ENCODE data around the gene PWP1.

PWP1 gene

DNA sequence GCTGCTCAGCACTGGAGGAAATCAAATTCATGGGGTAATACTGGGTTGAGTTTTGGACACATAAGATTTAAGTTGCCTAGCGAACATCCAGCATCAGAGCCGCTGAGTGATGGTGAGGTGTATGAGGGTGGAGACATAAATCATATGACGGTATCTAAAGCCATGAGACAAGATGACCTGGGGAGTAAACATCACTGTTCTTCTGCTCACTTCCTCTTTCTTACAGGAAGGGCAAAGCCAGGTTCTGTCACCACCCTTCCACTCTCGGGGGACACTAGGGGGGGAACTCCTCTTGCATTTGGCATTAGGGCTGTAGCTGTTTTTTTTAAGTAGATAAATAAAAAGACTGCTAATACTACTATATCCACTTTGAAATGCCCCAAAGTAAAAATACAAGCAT lies 51.3 kb downstream of the PWP1 start:
- no peak overlapping the region for H3K27ac ChIP-seq (ENCODE audit: low read depth, low read length)
- no peaks in the 10 kb centered on the region for H3K27me3 ChIP-seq (ENCODE audit: insufficient read depth, low read length)
- H3K4me3 ChIP-seq (ENCODE audit: low read length) = no peak overlapping the region
- no peaks in the 10 kb centered on the region for H3K9me3 ChIP-seq (ENCODE audit: insufficient read depth, low read depth, low read length)
- WGBS = 96% methylated on average over 3 of the region's 4 CpGs
- no peak overlapping the region for H3K9ac ChIP-seq (ENCODE audit: low read depth, low read length)
- H3K4me1 ChIP-seq (ENCODE audit: insufficient read depth, low read length) = no peaks in the 10 kb centered on the region
- peaks cover 94% of the 10 kb centered on the region for H3K36me3 ChIP-seq (ENCODE audit: insufficient read depth, low read length)

DNA sequence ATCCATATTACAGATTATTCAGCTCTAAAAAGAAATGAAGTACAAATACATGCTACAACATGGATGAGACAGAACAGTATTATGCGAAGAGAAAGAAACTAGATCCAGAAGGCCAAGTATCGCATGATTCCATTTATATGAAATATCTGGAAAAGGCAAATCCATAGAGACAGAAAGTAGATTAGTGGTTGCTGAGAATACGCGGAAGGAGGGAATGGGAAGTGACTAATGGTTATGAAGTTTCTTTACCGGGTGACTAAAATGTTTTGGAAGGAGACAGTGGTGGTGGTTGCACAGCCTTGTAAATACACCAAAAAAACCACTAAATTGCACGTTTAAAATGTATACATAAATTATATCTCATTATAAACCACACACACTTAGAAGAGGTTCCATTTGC lies 62.9 kb downstream of the PWP1 start:
- WGBS = 97% methylated on average over 6 of the region's 6 CpGs
- H3K4me1 ChIP-seq (ENCODE audit: insufficient read depth, low read length) = no peaks in the 10 kb centered on the region
- H3K4me3 ChIP-seq (ENCODE audit: low read length) = no peak overlapping the region
- H3K9ac ChIP-seq (ENCODE audit: low read depth, low read length) = no peak overlapping the region
- no peak overlapping the region for H3K27ac ChIP-seq (ENCODE audit: low read depth, low read length)
- peaks cover 94% of the 10 kb centered on the region for H3K36me3 ChIP-seq (ENCODE audit: insufficient read depth, low read length)
- no peaks in the 10 kb centered on the region for H3K9me3 ChIP-seq (ENCODE audit: insufficient read depth, low read depth, low read length)
- no peaks in the 10 kb centered on the region for H3K27me3 ChIP-seq (ENCODE audit: insufficient read depth, low read length)

DNA sequence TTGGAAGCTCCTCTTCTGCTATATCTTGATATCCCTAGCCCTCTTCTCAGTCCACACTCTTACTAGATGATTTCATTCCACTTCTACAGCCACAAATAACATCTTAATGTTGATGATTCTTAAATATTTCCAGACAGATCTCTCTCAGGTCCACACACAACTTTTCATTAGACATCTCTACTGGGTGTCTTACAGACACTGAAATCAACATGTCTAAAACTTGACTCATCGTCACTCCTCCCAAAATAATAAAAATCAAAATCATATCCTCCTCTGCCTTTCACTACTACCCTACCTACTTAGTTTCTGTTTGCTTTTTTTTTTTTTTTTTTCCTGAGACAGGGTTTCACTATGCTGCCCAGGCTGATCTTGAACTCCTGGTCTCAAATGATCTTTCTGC lies 63.5 kb downstream of the PWP1 start:
- no peaks in the 10 kb centered on the region for H3K9me3 ChIP-seq (ENCODE audit: insufficient read depth, low read depth, low read length)
- no peaks in the 10 kb centered on the region for H3K4me1 ChIP-seq (ENCODE audit: insufficient read depth, low read length)
- H3K36me3 ChIP-seq (ENCODE audit: insufficient read depth, low read length) = peaks cover 94% of the 10 kb centered on the region
- 96% methylated on average over 1 of the region's 1 CpG for WGBS
- no peaks in the 10 kb centered on the region for H3K27me3 ChIP-seq (ENCODE audit: insufficient read depth, low read length)
- no peak overlapping the region for H3K9ac ChIP-seq (ENCODE audit: low read depth, low read length)
- H3K27ac ChIP-seq (ENCODE audit: low read depth, low read length) = no peak overlapping the region
- H3K4me3 ChIP-seq (ENCODE audit: low read length) = no peak overlapping the region

DNA sequence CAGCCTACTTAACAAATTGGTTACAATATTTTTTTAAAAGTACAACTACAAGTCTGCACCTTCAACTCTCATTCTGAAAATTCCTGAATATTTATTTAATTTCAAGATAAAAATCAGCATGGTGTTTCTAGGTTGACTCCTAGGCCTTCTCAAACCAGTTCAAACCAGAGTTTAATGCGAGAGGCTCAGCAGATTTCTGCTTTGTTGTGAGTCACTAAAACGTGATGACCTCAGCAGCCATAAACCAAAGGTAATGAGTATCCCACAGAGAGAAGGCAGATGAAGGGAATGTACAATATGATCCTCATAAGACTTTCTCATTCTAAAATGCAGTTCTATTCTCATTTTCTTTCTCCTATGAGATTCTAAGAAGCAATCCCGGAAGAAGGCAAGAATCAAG lies 73.8 kb downstream of the PWP1 start:
- Histone ChIP-seq H3K27ac (ENCODE audit: low read depth, low read length) (no peak overlapping the region; the same call in 1 of the 2 replicates), H3K9me3 (ENCODE audit: insufficient read depth, low read depth, low read length) (no peaks in the 10 kb centered on the region), H3K4me3 (ENCODE audit: low read length) (peak overlapping the region; percentile 85), H3K36me3 (ENCODE audit: insufficient read depth, low read length) (peaks cover 40% of the 10 kb centered on the region), H3K4me1 (ENCODE audit: insufficient read depth, low read length) (peaks cover 14% of the 10 kb centered on the region), H3K27me3 (ENCODE audit: insufficient read depth, low read length) (no peaks in the 10 kb centered on the region), H3K9ac (ENCODE audit: low read depth, low read length) (peak overlapping the region; percentile 87)
- WGBS = 50% methylated on average over 3 of the region's 3 CpGs

DNA sequence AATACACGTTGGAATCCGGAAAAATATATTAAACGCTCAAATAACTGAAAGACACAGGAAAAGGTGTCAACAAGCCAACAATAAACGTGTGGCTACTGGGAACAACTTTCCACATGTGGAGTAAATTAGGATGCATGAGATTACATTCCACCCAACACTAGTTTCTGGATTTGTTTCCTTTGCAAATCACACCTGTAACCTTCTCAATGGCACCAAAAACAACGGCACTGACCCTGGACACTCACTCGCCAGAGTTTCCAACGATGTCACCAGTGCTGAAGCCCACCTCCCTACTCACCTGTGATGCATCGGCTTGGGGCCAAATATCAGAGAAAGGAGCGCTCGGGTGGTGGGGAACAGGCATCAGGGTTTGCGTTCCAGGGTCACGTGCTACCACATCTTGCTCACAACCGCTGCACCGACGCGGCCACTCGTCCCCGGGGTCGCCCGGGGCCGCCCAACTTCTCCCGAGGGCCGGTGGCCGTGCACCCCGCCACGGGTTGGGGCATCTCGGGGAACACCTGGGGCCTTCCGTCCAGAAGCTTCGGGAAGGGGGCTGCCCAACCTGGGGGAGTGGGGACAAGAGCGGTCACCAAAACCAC lies 74.7 kb downstream of the PWP1 start:
- peaks cover 31% of the 10 kb centered on the region for H3K36me3 ChIP-seq (ENCODE audit: insufficient read depth, low read length)
- WGBS = 3% methylated on average over 30 of the region's 30 CpGs
- H3K27me3 ChIP-seq (ENCODE audit: insufficient read depth, low read length) = no peaks in the 10 kb centered on the region
- peak overlapping the region; percentile 87 for H3K9ac ChIP-seq (ENCODE audit: low read depth, low read length)
- no peaks in the 10 kb centered on the region for H3K9me3 ChIP-seq (ENCODE audit: insufficient read depth, low read depth, low read length)
- peak overlapping the region; percentile 48; the same call in 1 of the 2 replicates for H3K27ac ChIP-seq (ENCODE audit: low read depth, low read length)
- H3K4me3 ChIP-seq (ENCODE audit: low read length) = peak overlapping the region; percentile 85
- peaks cover 14% of the 10 kb centered on the region for H3K4me1 ChIP-seq (ENCODE audit: insufficient read depth, low read length)

DNA sequence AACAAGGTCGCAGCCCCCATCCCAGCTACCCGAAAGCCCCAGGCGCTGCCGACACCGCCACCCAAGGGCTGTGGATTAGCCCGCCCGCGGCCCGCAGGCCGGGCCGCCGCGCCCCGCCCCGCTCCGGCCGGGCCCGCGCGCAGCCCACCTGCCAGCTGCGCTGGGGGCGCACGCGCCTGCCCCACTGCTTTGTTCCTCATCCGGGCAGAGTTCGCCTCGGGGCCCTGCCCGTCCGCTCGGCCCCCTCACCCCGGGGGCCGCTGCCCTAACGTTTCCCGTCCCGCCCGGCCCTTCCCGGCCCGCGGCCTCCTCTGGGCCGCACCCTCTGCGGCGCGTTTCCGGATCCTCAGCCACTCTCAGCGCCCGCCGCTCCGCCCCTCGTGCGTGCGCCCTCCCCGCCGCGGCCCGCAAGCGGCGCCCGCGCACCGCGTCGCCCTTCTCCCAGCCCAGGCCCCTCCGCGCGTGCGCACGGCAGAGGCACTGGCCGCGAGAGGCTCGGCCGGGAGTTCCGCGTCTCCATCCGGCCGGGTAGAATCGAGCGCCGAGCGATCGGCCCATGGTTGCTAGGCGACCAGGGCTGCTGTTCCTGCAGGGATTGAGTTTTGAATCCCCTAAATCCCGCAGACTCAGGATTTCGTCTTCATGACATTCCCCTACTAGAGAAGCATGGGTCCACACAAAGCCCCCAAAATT lies 75.4 kb downstream of the PWP1 start, which contains the start of gene PRDM4:
PRDM4 (minus strand) TSS at position 329 of the 693 bp plus-strand sequence. CDS start 622 bp downstream, outside the sequence.
- Histone ChIP-seq H3K27ac (ENCODE audit: low read depth, low read length) (peak within 1 kb of the TSS; percentile 58; the same call in 1 of the 2 replicates), H3K4me1 (ENCODE audit: insufficient read depth, low read length) (peaks cover 14% of the 10 kb centered on the region), H3K9me3 (ENCODE audit: insufficient read depth, low read depth, low read length) (no peaks in the 10 kb centered on the region), H3K36me3 (ENCODE audit: insufficient read depth, low read length) (peaks cover 25% of the 10 kb centered on the region), H3K9ac (ENCODE audit: low read depth, low read length) (peak within 1 kb of the TSS; percentile 87), H3K27me3 (ENCODE audit: insufficient read depth, low read length) (peaks cover 2% of the 10 kb centered on the region; the same call in 1 of the 2 replicates), H3K4me3 (ENCODE audit: low read length) (peak within 1 kb of the TSS; percentile 85)
- whole genome bisulfite sequencing = under 1% methylated on average over 83 of the region's 83 CpGs

DNA sequence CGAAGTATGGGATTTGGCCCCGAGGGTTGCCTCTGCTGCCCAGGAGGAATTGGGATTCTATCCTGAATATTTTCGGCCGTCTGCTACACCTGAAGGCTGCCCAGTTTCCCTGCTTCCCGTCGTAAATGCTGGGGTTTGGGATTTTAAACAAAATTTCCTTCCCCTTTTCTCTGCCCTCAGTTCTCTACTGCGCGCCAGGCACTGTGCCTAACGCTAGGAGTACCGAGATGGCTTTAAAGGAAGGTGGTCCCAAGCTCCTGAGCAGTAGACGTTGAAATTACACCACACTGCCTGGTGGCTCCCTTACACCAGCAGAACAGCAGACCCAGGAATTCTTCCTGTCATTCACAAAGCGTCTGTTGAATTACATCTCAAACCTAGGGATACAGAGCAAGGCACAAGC lies 75.9 kb downstream of the PWP1 start:
- Histone ChIP-seq H3K4me1 (ENCODE audit: insufficient read depth, low read length) (peaks cover 14% of the 10 kb centered on the region), H3K27ac (ENCODE audit: low read depth, low read length) (no peak overlapping the region), H3K4me3 (ENCODE audit: low read length) (peak overlapping the region; percentile 85), H3K9me3 (ENCODE audit: insufficient read depth, low read depth, low read length) (no peaks in the 10 kb centered on the region), H3K27me3 (ENCODE audit: insufficient read depth, low read length) (peaks cover 5% of the 10 kb centered on the region), H3K9ac (ENCODE audit: low read depth, low read length) (peak overlapping the region; percentile 55), H3K36me3 (ENCODE audit: insufficient read depth, low read length) (peaks cover 19% of the 10 kb centered on the region)
- 2% methylated on average over 12 of the region's 12 CpGs for WGBS

Data from HUES64 (cell line).